GM18502 (cell line): ENCODE data around the gene ZDHHC14.
A peak's percentile ranks its signal among the peaks of the same experiment; 100 is the strongest.

Experiments
- ATAC-seq: cut with Tn5 transposase; IDR thresholded peaks from one replicate; pipeline ENCODE4 v1.9.1; 2021; ENCODE audit warnings: mild to moderate bottlenecking; ENCODE audit not compliant: unreplicated experiment, poor library complexity

Gene ZDHHC14

DNA sequence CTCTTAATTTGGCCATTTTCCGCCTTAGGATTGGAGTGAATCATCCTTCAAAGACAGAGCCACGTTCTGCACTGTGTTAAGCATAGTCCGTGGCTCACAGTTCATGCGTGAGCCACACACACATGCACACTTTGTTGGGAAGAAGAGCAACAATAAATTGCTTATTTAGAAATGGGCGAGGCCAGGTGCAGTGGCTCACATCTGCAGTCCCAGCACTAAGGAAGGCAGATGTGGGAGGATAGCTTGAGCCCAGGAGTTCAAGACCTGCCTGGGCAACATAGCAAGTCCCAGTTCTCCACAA, 131.3 kb downstream of the ZDHHC14 start:
- ATAC-seq: no peak

DNA sequence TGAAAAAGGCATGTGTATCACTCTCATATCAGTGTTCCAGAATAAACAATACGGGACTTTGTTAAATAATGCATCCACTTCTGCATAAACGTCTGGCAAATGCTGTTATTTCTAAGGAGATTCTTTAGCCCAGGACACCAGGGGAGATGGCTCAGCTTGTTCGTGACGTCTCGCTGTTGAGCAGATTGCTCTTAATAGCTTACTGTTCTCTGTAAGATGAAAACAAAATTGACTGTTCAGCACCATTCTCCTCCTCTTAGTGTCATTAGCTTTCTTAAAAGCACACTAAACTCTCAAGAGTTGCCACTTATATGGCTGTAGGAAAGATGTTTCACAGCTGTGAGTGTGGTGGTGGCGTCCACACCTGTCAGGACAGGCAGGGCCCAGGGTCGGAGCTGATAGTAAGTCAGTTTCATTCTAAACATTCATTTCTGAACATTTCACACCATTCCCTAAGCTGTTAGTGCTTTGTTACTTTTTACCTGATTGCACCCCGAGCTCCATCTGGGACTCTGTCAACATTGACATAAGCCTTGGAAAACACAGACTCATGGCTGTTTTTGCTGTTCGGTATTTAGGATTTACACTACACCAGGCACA, 132.1 kb downstream of the ZDHHC14 start:
- no peak for ATAC-seq

DNA sequence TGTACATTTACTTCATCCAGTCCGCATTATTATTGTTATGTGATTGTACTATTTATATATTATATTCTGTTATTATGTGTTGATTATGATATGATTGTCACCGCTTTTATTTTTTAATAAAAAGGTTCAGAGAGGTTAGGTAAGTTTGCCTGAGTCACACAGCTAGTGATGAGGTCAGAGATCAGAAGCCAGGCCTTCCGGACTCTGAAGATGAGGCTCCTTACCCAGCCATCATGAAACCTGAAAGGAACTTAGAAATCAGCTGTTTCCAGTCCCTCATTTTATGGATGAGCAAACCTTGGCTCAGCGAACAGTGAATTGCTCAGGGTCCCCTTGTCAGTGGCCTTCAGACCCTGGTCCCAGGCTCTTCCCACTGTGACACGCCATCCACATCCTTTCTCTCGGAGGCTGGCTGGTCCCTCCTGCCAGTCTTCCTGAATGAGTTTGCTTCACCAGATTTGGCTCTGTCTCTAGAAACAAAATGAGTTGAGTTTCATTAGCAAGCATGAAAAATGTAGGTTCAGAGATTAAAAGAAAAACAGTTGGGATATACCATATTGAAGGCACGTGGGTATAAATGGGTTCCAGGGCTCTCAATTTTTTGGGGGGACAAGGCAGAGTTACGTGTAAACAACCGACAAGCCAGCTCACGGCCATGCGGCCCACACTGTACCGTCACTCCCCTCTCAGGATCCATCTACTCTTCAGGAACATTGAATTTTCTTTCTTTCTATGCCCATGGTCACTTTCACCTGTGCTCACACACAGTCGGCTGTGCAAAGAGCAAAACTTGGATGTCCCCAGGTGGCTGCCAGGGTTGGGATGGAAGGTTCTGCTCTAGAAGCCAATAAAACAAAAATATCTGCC, 132.9 kb downstream of the ZDHHC14 start:
- ATAC-seq: no peak

- no peak for ATAC-seq
These were observed 133.9 kb downstream of the ZDHHC14 start for GRCh38 chr6:157514659-157515496.

GRCh38 chr6:157516319-157517026, 135.5 kb downstream of the ZDHHC14 start:
- no peak for ATAC-seq

GRCh38 chr6:157517601-157518359, 136.8 kb downstream of the ZDHHC14 start:
- ATAC-seq: no peak

DNA sequence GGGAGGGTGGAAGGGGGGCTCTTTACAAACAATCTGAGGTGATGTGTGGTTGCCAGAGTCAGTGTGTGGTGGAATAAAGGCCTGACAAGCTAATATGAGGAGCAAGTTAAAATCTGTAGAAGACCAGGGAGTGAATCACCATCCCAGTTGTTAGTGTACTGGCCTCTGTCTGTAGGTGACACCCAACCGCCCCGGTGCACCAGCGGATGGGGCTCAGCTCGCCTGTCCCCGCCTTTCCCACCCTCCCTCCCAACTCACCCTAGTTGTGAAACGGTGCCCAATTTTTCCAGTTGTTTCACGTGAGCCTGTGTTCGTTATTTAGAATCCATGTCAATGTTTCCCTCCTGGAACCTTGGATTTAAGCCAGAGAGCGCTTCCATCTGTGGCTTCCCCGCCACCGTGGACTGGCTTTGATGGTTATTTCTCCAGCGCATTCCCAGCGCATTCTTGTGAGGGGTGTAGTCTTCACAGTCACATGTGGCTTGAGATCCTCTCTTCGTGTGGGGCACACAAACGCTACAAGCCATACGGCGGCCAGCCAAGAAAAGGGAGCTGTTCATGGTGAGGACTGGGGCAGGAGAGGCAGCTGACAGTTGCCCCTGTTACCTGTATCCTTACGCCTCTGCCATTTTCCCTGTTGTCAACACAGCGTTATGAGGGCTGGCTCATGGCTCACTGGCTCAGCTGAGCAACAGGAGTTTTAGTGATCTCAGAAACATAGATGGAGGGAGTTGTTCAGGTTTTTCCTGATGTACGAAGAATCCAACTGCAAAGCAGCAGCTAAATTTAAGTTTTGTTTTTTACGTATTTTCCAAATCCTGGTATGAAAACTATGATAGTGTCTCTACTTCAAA, 137.6 kb downstream of the ZDHHC14 start:
- no peak for ATAC-seq

DNA sequence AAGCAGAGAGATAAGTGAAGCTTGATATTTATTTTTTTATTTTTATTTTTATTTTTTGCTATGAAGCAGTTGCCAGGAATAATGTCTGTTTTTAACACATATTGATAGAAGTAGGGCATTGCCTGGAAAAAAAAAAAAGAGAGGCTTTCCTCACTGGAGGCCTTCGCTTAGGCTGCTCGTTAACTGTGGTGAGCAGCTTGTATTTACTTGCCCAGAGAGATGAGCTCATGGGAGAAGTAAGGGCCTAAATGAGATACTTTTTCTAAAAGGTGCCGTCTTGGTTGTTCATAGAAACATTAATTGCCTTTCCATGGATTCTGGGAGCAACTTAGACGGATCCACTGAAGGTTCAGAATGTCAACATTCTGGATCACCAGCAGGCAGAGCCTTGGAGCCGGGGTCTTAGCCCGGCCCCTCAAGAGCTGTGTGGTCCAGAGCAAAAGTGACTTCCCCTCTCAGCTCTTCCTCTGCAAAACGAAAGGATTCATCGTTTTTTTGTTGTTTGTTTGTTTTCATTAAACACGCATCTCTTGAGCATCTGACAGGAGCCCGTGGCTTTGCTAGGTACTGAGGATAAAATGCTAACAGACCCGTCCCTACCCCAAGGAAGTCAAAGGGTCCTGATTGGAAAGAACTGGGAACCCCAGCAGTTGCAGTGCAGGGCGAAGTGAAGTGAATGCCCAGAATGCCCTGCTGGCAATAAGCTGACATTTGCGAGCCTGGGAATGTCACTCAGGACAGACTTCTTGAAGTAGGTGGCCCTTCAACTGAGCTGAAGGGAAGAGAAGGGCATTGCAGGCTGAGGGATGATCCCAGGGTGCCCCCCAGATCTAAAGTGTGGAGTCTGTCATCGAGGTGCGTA, 138.5 kb downstream of the ZDHHC14 start:
- ATAC-seq: no peak

GRCh38 chr6:157520117-157520406, 139.1 kb downstream of the ZDHHC14 start:
- no peak for ATAC-seq

DNA sequence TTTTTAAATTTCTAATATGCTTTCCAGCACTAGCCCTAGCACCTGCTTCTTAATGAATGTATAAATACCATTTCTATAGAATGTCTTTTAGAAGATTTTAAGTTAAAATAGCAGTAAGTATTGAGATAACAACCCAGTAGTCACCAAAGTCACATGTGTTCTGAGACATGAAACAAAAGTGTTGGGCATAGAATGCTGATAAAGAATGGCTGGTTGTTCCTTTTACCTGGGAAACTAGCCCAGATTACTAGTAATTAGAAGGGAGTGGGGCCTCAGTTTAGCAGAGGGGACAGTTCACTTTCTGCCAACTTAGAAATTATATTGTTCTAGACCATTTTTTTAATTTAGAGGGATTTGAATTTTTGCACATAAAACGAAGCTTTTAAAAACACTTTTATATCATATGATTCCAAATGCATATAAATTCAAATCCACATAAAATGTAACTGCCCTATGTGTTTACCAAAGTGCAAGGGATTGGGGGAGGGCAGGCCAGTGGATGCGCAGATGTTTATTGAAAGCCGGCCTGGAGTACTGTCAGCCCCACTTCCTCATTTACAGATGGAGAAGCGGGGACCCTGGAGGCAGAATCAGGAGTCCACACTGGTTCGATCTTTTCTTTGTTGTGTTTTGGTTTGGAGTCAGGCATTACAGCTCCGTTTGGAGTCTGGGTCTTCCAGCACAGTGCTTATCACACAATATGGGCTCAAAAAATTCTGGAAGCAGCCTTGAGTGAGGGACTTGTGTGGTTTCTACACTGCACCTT, 139.8 kb downstream of the ZDHHC14 start:
- ATAC-seq: no peak

GRCh38 chr6:157521362-157522335, 140.7 kb downstream of the ZDHHC14 start:
- no peak for ATAC-seq

GRCh38 chr6:157522472-157522871, 141.5 kb downstream of the ZDHHC14 start:
- ATAC-seq: no peak

DNA sequence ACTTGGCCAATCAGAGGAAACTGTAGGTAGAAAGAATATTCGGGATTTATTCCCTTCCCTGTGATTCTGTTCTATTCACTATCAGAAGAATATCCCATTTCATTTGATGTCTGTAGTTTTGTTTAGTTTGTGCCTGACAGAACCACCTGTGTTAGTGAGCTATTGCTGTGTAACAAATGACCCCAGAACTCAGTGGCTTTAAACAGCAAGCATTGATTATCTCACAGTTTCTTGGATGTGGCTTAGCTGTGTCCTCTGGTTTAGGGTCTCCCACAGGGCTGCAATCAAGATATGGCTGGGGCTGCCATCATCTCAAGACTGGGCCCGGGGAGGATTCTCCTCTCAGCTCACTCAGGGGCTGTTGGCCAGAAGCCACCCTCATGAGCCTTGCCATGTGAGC, 143.7 kb downstream of the ZDHHC14 start:
- ATAC-seq: no peak

DNA sequence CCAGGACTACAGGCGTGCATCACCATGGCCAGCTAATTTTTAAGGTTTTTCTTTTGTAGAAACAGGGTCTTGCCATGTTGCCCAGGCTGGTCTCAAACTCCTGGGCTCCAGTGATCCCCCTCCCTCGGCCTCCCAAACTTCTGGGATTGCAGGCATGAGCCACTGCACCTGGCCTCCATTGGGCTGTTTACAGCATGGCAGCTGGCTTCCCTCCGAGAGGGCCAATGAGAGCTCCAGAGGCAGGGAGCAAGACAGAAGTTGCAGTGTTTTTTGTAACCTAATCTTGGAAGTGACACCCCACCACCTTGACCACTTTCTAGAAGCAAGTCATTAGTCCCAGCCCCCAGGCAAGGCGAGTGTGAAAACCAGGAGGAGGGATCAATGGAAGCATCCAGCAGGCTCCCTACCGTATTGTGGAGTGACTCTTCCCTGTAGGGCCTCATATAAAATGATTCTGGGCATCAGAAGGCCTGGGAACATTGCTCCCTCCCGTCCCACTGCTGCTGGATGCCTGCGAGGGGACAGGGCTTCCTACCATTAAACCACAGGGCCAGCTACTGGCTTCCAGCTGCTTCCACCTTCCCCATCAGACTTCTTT, 144.4 kb downstream of the ZDHHC14 start:
- ATAC-seq: no peak

- no peak for ATAC-seq
These were observed 145.0 kb downstream of the ZDHHC14 start for GRCh38 chr6:157525918-157526425.

DNA sequence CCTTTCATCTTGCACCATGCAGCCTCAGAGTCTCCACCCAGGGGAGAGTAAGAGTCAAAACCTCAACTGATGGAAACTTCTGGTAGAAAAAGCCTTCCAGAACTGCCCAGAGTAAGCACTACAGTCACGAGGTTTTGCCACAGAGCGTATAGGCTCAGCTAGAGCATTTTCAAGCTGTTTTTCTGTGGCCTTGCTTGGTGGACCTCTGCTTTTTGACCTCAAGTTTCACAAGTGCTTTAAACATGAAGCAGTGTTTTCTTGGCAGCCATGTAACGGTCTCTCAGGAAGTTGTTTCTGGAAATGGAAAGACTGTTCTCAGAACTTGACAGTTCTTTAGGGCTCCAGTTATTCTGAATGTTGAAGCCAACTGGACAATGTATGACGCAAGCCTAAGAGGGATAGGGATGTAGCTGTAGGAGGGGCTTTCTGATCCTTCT, 146.5 kb downstream of the ZDHHC14 start:
- ATAC-seq: peak; percentile 88
